AG08396 (cell line): Measurements from ENCODE around the gene MLEC.
A peak's percentile ranks its signal among the peaks of the same experiment; 100 is the strongest.
"Not testable (repeated sequence)": the region's sequence is repeated elsewhere in the genome, so short reads cannot be mapped to it uniquely, and the experiment has no call there.

ENCODE experiments used
- DNase-seq: peaks from one replicate; pipeline ENCODE4 v3.0.0; 2012; ENCODE audit warnings: low spot score, mixed read lengths

The MLEC gene

DNA sequence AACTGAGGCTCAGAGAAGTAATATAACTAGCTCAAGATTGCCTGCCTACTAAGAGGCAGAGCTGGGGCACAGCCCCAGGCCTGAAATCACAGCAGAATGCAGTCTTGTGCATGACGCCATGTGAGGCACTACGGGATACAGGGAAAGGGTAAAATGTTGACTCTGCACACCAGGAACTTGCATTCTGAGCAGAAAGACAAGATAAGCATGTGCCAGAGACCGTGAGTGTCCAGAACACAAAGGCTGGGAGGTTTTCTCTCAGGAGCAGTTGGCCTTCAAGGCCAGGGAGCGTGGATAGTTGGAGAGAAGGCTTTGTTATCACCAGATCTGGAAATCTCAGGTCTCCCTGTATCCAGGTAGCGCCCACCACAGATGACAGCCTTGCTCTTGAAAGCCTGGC is 23.2 kb upstream of the MLEC start:
- DNase-seq: no peak

DNA sequence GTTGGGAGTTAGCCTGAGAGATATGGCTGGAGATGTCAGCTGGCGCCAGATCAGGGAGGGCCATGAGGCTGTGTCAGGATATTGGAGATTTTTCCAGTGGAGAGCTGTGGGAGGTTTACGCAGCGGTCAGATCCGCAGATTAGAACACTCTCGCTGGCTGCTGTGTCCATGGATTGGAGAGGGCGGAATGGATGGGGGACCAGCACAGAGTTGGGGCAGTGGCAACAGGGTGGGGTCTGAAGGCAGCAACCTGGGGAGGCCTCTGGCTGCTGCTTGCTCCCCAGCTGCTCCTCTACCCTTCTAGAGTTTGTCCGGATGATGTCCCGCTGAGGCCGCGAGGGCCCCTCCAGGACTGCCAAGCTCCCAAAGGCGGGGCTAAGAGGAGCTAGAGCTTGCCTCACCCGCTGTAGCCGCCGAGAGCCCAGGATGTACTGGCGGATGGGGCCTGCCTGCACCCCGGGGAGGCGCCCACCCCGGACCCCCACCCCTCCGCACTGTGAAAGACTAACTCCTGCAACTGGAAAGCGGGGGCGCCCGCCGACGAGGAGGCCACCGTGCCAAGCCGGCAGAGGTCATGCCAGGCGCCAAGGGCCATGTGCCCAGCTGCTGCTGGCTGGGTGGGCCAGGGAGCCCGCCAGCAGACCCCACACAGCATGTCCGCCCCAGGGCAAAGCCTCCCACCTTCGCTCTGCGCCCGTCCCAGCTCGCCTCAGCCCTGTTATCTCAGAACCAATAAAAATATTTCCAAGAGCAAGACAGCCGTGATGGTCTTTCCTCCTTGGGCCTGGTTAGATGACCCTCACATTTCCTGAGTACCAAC is 20.2 kb upstream of the MLEC start:
- DNase-seq: no peak

DNA sequence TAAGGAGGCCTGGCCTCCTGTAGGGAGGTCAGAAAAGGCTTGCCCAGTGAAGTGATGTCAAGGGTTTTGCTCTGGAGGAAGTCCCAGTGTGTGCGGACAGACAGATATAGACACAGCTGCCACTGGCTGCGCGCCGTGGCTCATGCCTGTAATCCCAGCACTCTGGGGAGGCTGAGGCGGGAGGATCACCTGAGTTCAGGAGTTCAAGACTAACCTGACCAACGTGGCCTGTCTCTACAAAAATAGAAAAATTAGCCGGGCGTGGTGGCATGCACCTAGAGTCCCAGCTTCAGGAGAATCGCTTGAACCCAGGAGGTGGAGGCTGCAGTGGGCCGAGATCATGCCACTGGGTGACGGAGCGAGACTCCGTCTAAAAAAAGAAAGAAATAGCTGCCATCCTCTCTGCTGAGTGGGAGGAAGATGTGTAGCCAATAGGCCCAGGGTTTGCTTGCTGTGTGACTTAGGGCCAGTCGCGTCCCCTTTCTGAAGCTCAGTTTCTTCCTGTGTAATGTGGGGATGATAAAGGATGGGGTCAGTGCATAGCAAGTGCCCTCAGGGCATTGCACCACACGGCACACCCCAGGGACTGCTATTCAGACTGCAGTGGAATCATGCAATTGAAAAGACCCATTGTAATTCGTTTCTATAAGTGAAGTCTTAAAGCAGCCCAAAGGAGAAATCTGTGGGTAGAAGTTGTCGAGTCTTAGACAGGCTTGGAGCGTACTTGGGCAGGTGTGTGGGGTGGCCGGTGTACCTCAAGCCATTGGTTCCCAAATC is 18.7 kb upstream of the MLEC start:
- no peak for DNase-seq

DNA sequence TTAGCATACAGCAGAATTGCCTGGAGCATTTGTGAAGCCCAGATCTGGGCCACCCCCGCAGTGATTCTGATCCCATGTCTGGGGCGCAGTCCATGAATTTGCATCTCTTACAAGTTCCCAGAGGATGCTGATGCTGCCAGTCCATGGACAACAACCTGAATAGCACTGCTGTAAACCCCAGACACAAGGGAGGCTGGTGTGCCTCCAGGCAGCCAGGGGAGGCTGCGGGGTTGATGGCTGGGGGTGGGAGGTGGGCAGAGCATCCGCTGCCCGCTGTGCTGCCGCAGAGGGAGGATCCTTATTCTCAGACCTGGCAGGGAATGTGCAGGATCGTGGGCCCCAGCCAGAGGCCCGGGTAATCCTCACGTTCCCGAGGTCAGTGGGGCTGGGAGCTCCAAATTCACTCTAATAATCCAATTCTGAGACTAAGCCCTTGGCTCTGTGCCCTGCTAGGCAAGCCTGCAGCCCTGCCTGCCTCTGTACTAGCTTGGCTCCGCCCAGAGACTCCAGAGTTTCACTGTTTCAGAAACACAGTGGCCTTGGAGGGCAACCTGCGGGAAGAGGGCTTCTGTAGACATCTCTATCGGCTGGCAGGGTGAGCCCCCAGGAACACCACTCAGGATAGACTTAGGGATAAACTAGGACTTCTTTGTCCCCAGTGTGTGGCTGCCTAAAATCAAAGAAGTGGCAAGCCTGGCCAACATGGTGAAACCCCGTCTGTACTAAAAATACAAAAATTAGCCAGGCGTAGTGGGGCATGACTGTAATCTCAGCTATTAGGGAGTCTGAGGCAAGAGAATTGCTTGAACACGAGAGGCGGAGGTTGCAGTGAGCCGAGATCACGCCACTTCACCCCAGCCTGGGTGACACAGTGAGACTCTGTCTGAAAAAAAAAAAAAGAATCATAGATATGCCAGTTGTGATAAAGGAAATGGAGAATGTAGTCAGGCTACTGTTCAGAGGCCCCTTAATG is 17.8 kb upstream of the MLEC start:
- peak; percentile 74 for DNase-seq

DNA sequence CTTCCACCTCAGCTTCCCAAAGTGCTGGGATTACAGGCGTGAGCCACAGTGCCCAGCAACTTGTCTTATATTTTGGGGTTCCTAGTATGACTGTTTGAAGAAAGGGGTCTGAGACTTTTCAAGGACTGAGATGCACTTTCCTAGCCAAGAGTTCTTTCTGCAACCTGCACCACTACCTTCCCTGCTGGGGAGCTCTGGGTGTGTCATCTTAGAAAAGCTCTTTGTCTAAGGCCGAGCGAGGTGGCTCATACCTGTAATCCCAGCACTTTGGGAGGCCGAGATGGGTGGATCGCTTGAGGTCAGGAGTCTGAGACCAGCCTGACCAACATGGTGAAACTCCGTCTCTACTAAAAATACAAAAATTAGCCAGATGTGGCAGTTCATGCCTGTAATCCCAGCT is 16.7 kb upstream of the MLEC start:
- not testable (repeated sequence) for DNase-seq

DNA sequence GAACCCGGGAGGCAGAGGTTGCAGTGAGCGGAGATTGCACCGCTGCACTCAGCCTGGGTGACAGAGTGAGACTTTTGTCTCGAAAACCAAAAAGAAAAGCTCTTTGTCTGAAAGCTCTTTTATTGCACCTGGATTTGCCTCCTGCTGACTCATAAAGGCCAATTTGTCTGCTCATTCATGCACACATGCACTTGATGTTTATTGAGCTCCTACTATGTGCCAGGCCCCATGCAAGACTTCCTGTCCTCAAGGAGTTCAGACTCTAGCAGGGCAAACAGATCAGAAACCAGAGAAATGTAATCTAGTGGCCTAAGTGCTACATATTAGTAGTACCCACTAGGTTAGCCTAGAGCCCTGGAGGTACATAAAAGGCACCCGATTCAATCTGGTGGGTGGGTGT is 16.3 kb upstream of the MLEC start:
- DNase-seq: no peak

DNA sequence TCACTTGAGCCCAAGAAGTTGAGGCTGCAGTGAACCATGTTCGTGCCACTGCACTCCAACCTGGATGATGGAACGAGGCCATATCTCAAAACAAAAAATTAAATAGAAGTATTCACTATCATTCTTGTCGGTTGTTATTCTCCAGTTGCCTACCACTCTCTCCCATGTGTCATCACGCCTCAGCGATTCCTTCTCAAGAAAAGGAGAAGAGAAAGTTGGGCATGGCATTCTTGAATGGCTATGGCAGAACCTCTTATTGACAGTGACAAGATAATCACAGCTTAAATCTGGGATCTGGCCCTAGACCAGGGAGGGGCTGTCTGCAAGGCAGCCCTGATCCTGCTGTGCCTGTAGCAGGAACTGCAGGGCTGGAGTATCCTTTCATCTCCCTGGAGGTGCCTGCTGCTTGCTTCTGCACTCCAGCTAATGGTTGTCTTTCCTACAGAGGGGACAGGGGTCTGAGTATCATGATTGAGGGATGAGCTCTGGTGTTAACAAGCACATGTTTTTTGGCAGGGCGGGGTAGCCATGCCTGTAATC is 12.8 kb upstream of the MLEC start:
- DNase-seq: no peak

DNA sequence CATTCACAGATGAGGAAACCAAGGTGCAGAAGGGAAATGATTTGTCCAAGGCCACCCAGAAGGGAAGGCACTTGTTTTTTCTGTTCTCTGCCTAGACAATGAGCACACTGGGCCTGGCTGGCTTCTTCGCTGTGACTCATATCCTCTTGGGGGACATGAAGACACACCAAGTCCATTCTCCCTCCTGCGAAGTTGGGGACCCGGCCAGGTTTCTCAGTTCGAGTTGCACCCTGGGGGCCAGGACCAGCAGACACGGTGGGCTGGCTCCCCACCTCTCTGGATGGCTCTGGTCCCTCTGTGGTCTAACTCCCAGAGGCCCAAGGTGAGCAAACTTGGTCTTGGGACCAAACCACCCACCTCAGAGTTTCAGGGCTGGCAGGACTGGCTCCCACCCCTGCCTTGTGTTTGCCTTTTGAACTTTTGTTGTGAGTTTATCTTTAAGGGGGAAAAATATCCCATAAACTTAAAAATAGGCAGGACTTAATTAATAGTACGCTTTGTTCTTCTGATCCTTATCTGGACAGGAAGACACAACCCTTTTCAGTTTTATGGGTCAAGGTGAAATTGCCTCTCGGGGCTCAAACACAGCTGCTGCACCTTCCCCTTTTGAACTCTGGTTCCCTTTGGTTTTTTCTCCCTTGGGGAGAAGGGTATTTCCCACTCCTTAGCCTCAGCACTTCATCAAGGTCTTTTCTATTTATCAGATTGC is 9.0 kb upstream of the MLEC start:
- no peak for DNase-seq

DNA sequence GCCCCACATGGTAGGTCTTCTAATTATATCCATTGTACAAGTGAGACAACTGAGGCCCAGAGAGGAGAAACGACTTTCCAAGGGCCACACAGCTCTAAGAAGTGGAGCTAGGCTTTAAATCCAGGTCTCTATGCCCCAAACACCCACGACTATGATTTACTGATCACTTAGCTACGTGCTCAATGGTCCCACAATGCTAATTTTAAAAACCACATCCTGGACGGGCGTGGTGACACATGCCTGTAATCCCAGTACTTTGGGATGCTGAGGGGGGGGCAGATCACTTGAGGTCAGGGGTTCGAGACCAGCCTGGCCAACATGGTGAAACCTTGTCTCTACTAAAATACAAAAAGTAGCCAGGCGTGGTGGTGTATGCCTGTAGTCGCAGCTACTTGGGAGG is 8.4 kb upstream of the MLEC start:
- DNase-seq: no peak

DNA sequence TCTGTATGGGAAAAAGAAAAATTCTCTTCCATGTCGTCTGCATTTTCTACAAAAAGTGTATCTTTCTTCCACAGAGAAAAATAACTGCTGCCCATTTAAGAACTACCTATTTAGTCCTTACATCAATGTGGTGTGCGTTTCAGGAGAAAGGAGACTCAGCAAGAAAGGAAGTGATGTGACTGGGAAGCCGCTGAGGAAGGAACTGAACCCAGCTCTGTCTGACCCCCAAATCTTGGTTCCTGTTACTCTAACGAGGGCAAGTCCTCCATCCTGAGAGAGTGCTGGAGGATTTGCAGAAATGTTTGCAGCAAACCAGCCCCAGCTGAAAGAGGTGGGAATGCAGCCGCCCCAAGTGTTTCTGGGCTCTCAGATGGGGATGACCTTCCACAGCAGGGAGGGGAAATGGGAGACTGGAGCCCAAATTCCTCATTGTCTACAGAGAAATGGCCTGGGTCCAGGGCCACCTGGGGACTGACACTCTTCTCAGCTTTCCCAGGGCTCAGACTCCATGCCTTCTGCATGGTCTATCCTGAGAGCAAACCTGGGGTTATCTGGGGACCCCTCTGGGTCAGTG is 6.7 kb upstream of the MLEC start:
- DNase-seq: no peak

DNA sequence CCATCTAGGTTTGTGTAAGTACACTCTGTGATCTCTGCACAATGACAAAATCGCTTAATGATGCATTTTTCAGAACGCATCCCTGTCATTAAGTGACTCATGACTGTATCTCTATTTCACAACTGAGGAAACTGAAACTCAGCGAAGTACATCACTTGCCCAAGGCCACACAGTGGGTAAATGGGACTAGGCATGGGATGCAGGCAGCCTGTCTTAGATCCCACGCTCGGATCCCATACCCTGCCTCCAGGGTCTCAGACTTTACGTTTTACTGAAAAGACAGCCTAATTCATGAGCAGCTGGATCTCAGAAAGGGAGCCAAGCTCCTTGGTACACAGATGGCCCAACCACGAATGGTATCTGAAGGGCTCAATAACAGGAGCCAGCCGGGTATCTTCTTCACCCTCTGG is 2.4 kb upstream of the MLEC start:
- no peak for DNase-seq

DNA sequence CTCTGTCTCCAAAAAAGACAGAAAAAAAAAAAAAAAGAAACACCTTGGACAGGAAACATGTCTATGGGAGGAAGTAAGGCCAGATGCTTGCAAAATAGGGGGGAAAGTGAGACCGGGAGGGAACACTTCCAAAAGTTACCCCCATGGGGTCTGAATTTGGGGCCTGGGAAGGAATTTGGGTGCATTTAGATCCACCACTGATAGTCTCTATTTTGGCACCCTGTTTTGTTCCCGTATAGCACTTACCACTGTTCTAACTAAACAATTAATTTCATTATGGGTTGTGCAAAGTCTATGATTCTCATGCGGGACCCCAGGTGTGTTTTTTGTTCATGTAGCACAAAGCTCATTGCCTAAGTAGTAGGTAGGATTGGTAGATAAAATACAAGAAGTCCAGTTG is 1.4 kb upstream of the MLEC start:
- no peak for DNase-seq

DNA sequence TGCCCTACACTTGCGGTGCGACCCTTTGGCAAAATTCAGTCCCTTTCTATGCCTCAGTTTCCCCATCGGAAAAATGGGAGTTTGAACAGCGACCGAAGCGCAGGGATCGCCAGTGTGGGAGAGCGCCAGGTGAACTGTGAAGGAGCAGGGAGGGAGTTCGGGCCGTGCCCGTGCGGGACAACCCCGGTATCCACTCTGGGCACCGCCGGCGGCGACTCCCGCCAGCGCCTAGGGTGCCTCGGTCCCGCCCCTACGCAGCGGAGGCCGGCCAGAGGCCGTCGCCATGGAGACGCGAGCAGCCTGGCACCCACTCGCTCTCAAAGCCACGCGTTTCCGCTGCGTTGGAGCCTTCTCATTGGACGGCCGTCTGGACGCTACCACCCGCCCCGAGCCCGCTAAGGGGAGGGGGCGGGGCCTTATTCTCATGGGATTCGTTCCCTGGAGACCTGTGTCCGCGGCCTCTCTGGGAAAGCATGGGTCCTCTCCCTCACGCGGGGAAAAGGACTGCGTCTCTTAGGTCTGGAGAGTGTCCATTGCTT is 729 bp upstream of the MLEC start:
- DNase-seq: peak; percentile 97

DNA sequence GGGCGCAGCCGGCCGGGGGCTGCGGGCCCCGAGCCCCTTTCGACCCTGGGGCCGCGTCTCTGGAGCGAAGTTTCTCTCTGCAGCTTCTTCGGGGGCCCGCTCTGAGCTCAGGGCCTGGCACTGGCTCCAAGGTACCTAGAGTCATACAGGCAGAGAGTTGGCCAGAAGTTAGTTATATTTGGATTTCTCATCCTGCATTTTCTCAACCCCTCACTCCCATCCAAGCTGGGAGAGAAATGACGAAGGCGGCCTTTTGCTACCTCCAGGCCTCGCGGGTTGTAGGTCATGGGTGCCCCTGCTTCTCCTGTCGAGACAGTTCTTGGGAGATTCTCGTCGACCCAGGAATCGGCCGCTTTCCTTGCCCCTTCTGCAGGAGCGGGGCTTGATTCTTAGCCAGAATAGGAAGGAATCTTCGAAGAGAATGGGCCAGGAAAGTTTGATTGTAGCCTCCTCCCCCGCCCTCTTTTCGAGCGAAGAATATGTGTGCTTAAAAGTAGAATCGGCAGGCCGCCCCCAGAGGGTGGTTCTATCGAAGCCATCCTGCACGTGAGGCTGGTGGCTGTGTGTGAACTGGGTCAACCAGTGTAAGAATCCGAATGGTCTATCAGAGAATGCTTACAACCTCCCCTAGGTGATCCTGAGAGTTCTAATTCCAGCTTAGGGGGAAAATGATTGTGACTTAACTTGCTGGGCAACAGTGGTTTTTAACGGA is 785 bp downstream of the MLEC start:
- DNase-seq: peak; percentile 37

DNA sequence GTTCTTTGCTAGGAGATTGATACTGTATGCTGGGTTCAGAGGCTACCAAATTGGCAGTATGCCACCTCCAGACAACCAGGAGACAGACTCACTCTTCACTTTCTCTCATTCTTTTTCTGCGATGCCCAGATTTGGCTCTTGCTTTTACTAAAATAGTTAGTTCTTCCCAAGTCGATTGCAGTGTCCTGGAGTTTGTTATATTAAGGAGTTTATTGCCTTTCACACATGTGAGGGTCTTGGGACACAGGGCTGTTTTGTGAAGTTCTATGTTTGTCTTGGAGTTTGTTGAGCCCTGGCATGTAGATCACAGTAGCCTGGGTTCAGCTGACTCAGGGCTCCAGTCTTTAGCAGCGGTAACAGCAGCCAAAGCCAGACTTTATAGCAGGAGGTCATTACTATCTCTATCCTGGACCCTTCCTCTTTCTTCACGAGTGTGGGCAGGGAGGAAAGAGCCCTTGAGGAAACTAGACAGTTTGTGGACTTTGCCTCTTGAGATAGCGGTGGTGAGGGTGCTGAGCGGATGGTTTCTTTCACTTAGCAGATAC is 1.6 kb downstream of the MLEC start:
- peak; percentile 35 for DNase-seq

DNA sequence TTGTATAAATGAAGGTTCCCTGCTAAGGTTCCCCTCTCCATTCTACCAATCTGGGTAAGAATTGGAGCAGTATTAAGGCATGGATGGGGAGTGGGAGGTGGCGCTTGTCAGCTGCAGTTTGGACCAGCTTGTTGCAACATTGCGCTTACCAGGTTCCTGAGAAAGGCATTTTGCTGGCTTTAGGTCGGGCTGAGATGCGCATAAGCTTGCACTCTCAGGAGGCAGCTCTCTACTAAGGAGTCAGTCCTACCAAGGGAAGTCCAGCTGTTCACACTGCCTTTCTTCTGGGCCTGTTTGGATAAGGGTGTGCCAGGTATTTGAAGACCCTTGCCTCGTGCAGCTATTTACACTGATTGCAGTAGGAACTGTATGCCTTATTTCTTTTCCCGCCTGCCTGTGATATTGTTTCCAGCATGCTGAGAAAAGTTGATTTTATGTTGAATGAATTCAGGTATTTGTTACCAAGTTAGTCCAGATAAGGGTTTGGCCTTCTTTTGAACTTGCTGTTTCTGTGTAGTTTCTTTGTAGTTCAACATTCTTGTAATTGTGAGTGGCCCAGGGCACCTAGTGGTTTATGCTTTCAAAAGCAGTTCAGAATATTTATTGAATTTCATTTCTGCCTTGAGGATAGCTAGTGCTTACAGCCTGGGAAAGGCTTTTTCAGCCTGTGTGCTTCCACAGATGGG is 2.6 kb downstream of the MLEC start:
- no peak for DNase-seq

DNA sequence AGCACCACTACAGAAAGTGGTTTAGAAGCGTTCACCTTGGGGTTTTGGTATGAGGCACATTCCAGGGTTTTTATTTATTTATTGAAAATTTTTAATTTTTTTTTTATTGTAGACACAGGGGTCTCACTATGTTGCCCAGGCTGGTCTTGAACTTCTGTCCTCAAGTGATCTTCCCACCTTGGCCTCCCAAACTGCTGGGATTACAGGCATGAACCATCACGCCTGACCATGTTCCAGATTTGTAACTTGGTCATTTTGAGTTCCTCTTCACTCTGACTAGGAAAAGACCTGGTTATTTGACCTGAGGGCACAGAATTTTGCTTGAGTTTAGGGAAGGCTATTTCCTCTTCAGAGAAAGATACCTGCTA is 3.1 kb downstream of the MLEC start:
- no peak for DNase-seq

DNA sequence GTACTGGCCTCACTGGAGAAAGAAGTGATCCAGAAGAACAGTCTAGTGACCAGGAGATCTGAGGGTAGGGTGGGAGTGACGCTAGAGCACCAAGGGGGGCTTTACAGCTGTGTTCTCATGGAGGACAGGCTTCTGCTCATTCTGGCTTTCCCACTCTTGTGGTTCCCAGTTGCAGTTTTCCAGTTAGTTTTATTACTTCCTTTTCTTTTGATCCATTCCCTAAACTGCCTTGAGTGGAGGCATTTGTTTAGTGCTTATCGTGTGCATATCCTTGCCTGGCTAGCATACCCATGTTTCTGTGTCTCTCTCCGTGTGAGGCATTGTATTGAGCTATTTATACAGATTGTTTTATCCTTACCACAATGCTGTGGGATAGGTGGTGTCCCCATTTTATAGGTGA is 4.0 kb downstream of the MLEC start:
- DNase-seq: no peak

DNA sequence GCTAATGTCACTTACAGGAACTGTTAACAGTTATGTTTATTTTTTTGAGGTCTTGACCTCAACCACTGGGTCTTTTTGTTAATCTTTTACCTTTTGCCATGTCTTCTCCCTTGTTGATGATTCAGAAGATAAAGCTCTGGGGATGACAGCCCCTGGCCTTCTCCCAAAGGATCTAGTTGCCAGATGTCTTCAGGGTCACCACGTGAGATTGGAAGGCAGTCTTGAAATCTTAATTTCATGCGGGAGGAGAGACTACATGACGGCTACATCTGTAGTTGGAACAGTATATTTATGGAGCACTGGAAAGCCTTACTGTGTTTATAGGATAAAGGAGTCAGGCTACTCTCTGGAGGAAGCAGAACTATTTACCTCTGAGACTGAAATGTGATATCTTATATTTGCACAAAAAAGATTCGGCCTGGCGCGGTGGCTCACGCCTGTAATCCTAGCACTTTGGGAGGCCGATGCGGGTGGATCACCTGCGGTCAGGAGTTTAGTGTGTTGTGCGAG is 5.6 kb downstream of the MLEC start:
- DNase-seq: no peak
